ENCODE results near the gene FAM187B. TPM values are rescaled to one million over a fixed set of nuclear protein-coding genes. Genes with fewer than 3 reads are reported as not detected.

Gene FAM187B
- total RNA-seq, 1 experiment from 2014 or later, result not detected

DNA sequence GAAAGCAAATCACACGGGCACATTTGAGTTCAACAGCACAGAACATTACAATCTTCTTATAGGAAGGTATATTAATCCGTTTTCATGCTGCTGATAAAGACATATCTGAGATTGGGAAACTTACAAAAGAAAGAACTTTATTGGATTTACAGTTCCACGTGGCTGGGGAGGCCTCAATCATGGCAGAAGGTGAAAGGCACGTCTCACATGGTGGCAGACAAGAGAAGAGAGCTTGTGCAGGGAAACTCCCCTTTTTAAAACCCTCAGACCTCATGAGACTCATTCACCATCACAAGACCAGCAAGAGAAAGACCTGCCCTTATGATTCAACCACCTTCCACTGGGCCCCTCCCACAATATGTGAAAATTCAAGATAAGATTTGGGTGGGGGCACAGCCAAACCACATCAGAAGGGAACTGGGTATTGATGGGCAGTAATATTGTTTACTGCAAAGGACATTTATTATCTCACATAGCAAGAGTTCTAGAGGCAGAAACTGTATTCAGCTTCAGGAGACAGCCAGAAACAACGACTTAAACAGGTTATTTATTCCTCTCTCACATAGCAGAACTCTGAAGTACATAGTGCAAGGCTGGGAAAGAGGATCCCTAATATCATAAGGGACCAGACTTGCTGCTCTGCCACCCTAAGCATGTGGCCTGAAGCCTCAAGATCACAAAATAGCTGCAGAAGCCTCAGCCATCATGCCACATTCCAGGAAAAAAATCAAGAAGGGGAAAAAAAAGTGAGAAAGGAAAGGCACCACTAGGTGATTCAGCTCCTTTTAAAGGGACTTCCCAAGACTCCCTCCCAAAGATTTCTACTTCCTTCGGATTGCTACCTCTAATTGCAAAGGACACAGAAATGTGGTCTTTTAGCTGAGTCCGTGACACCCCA, 50.9 kb downstream of the FAM187B start:
- no peaks in the 10 kb centered on the region for H3K36me3 ChIP-seq
- no peak overlapping the region for H3K4me3 ChIP-seq
- DNase-seq (ENCODE audit: low read depth in 1 of 2, low spot score in 2 of 2), result peak in 1 of 2 experiments; percentile 9
- no peaks in the 10 kb centered on the region for H3K9me3 ChIP-seq (replicated peaks)
- H3K27me3 ChIP-seq (replicated peaks), result no peaks in the 10 kb centered on the region; the same call in 1 of the 2 replicates
- no peaks in the 10 kb centered on the region for H3K4me1 ChIP-seq (replicated peaks)
- H3K27ac ChIP-seq, result no peak overlapping the region

DNA sequence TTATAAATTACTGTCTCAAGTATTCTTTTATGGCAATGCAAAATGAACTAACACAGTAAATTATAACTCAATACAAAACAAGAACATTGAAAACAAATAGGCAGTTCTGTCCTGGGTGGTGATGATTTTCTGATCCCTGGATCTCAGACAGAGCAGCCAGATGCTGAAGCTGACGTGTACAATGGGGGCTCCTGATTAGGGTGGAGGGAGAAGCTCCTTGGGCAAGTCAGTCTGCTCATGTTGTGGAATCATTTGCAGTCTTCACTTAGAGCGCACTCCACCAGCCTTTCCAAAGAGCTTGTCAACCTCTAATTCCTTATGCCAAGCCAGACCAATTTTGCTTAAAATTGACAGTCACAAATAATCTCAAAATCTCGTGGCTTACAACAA, 52.4 kb downstream of the FAM187B start:
- Histone ChIP-seq H3K4me1 (replicated peaks) (no peaks in the 10 kb centered on the region), H3K27me3 (replicated peaks) (no peaks in the 10 kb centered on the region), H3K36me3 (no peaks in the 10 kb centered on the region), H3K4me3 (no peak overlapping the region), H3K27ac (no peak overlapping the region), H3K9me3 (replicated peaks) (no peaks in the 10 kb centered on the region)
- peak in 1 of 2 experiments; percentile 6 for DNase-seq (ENCODE audit: low read depth in 1 of 2, low spot score in 2 of 2)

Other genes with a start within 250 kb of the FAM187B start
- 14.0 and 21.6 TPM in 2 replicates for gene GRAMD1A, start 228.4 kb downstream of the FAM187B start, total RNA-seq (2014; rRNA removed; shearing (Covaris generic))
- gene SCN1B, start 198.3 kb downstream of the FAM187B start, total RNA-seq (2014; rRNA removed; shearing (Covaris generic)), result 2.9 and 4.0 TPM in 2 replicates
- gene HPN, start 187.0 kb downstream of the FAM187B start, total RNA-seq (2014; rRNA removed; shearing (Covaris generic)), result not detected in 2 replicates
- not detected in 2 replicates for gene FXYD3, start 112.9 kb downstream of the FAM187B start, total RNA-seq (2014; rRNA removed; shearing (Covaris generic))
- not detected in 2 replicates for gene LGI4, start 93.7 kb downstream of the FAM187B start, total RNA-seq (2014; rRNA removed; shearing (Covaris generic))
- gene FXYD1, start 89.9 kb downstream of the FAM187B start, total RNA-seq (2014; rRNA removed; shearing (Covaris generic)), result not detected in 2 replicates
- not detected in 2 replicates for gene FXYD7, start 85.5 kb downstream of the FAM187B start, total RNA-seq (2014; rRNA removed; shearing (Covaris generic))
- gene FXYD5, start 74.0 kb downstream of the FAM187B start, total RNA-seq (2014; rRNA removed; shearing (Covaris generic)), result 32.9 and 42.6 TPM in 2 replicates
- 2.0 TPM in 1 of 2 replicates, not detected in the other for gene LSR, start 20.3 kb upstream of the FAM187B start, total RNA-seq (2014; rRNA removed; shearing (Covaris generic))
- gene USF2, start 40.2 kb upstream of the FAM187B start, total RNA-seq (2014; rRNA removed; shearing (Covaris generic)), result 42.9 and 60.3 TPM in 2 replicates
- not detected in 2 replicates for gene HAMP, start 53.8 kb upstream of the FAM187B start, total RNA-seq (2014; rRNA removed; shearing (Covaris generic))
- gene MAG, start 63.4 kb upstream of the FAM187B start, total RNA-seq (2014; rRNA removed; shearing (Covaris generic)), result 0.50 TPM in 1 of 2 replicates, not detected in the other
- gene CD22, start 100.4 kb upstream of the FAM187B start, total RNA-seq (2014; rRNA removed; shearing (Covaris generic)), result 0.03 and 0.21 TPM in 2 replicates
- not detected in 2 replicates for gene FFAR1, start 119.2 kb upstream of the FAM187B start, total RNA-seq (2014; rRNA removed; shearing (Covaris generic))
- not detected in 2 replicates for gene FFAR3, start 129.7 kb upstream of the FAM187B start, total RNA-seq (2014; rRNA removed; shearing (Covaris generic))
- gene GPR42, start 142.3 kb upstream of the FAM187B start, total RNA-seq (2014; rRNA removed; shearing (Covaris generic)), result not detected in 2 replicates
- gene FFAR2, start 219.5 kb upstream of the FAM187B start, total RNA-seq (2014; rRNA removed; shearing (Covaris generic)), result not detected in 2 replicates

All from SJSA1 (cell line).